Thoracic aorta (tissue), 2 donors: ENCODE measurements around the gene DYRK1A. TPM values are rescaled to one million over a fixed set of nuclear protein-coding genes. Genes with fewer than 3 reads are reported as not detected.

Source experiments
- ATAC-seq: fragments of 150-250 bp; one replicate; pipeline ENCODE4 v1.8.0; 2017; ENCODE audit warnings: low read depth; ENCODE audit not compliant: insufficient number of reproducible peaks, low FRiP score
- DNase-seq: peaks from one replicate; pipeline ENCODE4 v3.0.0-alpha.2; 2020; ENCODE audit warnings: low spot score
- H3K27ac ChIP-seq, 2 donors: fragments of 200-600 bp; sonication (generic); 1 replicate in 1 of 2; 2 replicates in 1 of 2; pipeline ENCODE4 v1.5.1; 2016; ENCODE audit warnings: mild to moderate bottlenecking in 2 of 2, moderate library complexity in 2 of 2
- H3K27me3 ChIP-seq: fragments of 200-600 bp; sonication (generic); replicated peaks from 2 replicates; pipeline ENCODE4 v1.6.0; 2016; ENCODE audit warnings: mild to moderate bottlenecking; ENCODE audit not compliant: insufficient read depth
- H3K36me3 ChIP-seq: fragments of 200-600 bp; sonication (generic); one replicate; pipeline ENCODE4 v1.5.1; 2016
- H3K4me1 ChIP-seq, 2 donors: fragments of 200-600 bp; sonication (generic); 1 replicate in 1 of 2; 2 replicates in 1 of 2; pipeline versions ENCODE4 v1.5.1 to v1.6.0; 2016; ENCODE audit warnings: low read depth in 2 of 2, mild to moderate bottlenecking in 1 of 2; ENCODE audit not compliant: control insufficient read depth in 1 of 2
- H3K4me3 ChIP-seq: fragments of 200-600 bp; sonication (generic); 2 replicates; pipeline ENCODE4 v1.5.1; 2016; ENCODE audit warnings: mild to moderate bottlenecking
- H3K9me3 ChIP-seq: fragments of 200-600 bp; sonication (generic); 2 replicates; pipeline ENCODE4 v1.5.1; 2016
- total RNA-seq, 2 donors: library from RNA; depleted of rRNA; stranded (reverse); fragments of >200 nt; gene quantifications; one replicate each; pipeline versions ENCODE4 v1.1.0 to v1.2.3, GENCODE V29; 2016
- TF ChIP-seq, protein P1 (sequence below): fragments of 200-600 bp; sonication (generic); IDR thresholded peaks from one replicate; pipeline ENCODE4 v1.5.1; 2019; ENCODE audit warnings: antibody characterized with exemption

The DYRK1A gene
- total RNA-seq, 2 donors from 2014 or later: 77.2 to 93.8 TPM

- DNase-seq (no peak), ATAC-seq (no peak)
- TF ChIP-seq, protein P1, sequence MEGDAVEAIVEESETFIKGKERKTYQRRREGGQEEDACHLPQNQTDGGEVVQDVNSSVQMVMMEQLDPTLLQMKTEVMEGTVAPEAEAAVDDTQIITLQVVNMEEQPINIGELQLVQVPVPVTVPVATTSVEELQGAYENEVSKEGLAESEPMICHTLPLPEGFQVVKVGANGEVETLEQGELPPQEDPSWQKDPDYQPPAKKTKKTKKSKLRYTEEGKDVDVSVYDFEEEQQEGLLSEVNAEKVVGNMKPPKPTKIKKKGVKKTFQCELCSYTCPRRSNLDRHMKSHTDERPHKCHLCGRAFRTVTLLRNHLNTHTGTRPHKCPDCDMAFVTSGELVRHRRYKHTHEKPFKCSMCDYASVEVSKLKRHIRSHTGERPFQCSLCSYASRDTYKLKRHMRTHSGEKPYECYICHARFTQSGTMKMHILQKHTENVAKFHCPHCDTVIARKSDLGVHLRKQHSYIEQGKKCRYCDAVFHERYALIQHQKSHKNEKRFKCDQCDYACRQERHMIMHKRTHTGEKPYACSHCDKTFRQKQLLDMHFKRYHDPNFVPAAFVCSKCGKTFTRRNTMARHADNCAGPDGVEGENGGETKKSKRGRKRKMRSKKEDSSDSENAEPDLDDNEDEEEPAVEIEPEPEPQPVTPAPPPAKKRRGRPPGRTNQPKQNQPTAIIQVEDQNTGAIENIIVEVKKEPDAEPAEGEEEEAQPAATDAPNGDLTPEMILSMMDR: no peak
- Histone ChIP-seq H3K4me3 (no peak overlapping the region), H3K27me3 (no peaks in the 10 kb centered on the region), H3K4me1 (peaks cover 47 to 74% of the 10 kb centered on the region in 2 donors), H3K27ac (no peak overlapping the region), H3K36me3 (no peaks in the 10 kb centered on the region), H3K9me3 (no peaks in the 10 kb centered on the region)
These were observed 26.5 kb downstream of the DYRK1A start for GRCh38 chr21:37393030-37393429.

DNA sequence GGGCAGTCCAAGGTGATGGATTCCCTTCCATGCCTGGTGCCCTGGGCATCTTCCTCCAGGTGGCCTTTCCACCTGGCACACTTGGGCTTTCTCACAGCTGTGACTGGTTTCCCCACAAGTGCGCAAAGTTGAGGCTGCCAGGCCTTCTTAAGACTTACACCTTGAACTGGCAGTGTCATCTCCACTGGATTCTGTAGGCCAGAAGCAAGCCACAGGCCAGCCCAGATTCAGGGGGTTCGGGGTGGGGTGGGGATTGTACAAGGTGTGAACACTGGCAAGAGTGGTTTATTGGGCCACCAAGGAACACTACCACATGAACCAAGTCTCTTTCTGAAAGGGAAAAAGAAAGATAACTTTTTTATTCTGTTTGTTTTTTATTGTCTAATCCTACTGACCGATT is 27.2 kb downstream of the DYRK1A start:
- H3K27me3 ChIP-seq: no peaks in the 10 kb centered on the region
- DNase-seq (no peak), ATAC-seq (no peak)
- no peaks in the 10 kb centered on the region for H3K36me3 ChIP-seq
- H3K27ac ChIP-seq: no peak overlapping the region
- H3K9me3 ChIP-seq: no peaks in the 10 kb centered on the region
- H3K4me1 ChIP-seq: peaks cover 45 to 70% of the 10 kb centered on the region in 2 donors
- TF ChIP-seq, protein P1: no peak
- H3K4me3 ChIP-seq: no peak overlapping the region

GRCh38 chr21:37395961-37396360 is 29.4 kb downstream of the DYRK1A start:
- Histone ChIP-seq H3K36me3 (no peaks in the 10 kb centered on the region), H3K27me3 (no peaks in the 10 kb centered on the region), H3K4me3 (no peak overlapping the region), H3K9me3 (no peaks in the 10 kb centered on the region), H3K4me1 (peaks cover 38 to 77% of the 10 kb centered on the region in 2 donors), H3K27ac (no peak overlapping the region)
- DNase-seq (no peak), ATAC-seq (no peak)
- TF ChIP-seq, protein P1: no peak

GRCh38 chr21:37396855-37397254 is 30.3 kb downstream of the DYRK1A start:
- Histone ChIP-seq H3K4me3 (no peak overlapping the region), H3K27me3 (no peaks in the 10 kb centered on the region), H3K9me3 (no peaks in the 10 kb centered on the region), H3K4me1 (peaks cover 33 to 69% of the 10 kb centered on the region in 2 donors), H3K27ac (no peak overlapping the region), H3K36me3 (no peaks in the 10 kb centered on the region)
- TF ChIP-seq, protein P1: no peak
- ATAC-seq: no peak
- no peak for DNase-seq

GRCh38 chr21:37398697-37399096 is 32.1 kb downstream of the DYRK1A start:
- no peak for DNase-seq
- ATAC-seq: no peak
- no peaks in the 10 kb centered on the region for H3K36me3 ChIP-seq
- no peaks in the 10 kb centered on the region for H3K9me3 ChIP-seq
- H3K27ac ChIP-seq: no peak overlapping the region
- TF ChIP-seq, protein P1: no peak
- H3K4me3 ChIP-seq: no peak overlapping the region
- H3K4me1 ChIP-seq: peaks cover 23 to 56% of the 10 kb centered on the region in 2 donors
- H3K27me3 ChIP-seq: no peaks in the 10 kb centered on the region
